ENCODE measurements around the gene ANKRD53.
"Not testable (repeated sequence)": the region's sequence is repeated elsewhere in the genome, so short reads cannot be mapped to it uniquely, and the experiment has no call there.

ANKRD53 gene

DNA sequence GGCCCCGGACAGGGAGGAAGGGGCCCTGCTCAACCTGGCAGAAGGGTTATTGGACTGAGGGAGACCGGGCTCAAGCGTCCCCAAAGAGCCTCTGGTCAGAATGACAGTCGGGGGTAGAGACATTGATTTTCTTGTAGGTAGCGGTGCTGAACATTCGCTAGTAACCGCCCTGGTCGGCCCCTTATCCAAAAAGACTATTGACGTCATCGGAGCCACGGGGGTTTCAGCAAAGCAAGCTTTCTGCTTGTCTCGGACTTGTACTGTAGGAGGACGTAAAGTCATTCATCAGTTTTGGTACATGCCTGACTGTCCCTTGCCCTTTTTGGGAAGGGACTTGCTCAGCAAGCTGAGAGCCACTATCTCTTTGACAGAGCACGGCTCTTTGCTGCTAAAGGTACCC is 43.0 kb downstream of the ANKRD53 start:
- DNase-seq, result not testable (repeated sequence)

DNA sequence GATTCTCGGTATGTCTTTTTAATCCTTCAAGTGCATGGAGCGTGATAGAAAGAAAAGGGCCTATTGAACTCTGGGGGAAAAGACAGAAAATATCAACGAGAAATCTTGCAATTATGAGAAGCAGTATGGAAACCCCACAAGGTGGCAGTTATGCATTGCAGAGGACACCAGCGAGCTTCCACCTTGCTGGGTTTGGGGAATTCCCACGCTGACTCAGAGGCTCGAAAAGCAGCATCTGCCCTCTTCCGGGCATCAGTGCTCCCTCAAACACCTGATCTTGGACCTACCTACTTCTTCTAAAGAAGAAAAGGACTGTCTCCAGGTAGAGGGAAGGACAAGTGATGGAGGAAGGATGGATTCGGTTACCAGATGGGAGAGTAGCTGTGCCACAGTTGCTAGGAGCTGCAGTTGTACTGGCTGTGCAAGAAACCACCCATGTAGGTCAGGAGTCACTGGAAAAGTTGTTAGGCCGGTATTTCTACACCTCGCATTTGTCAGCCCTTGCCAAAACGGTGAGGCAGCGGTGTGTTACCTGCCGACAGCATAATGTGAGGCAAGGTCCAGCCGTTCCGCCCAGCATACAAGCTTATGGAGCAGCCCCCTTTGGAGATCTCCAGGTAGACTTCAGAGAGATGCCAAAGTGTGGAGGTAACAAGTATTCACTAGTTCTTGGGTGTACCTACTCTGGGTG is 45.3 kb downstream of the ANKRD53 start:
- DNase-seq, result not testable (repeated sequence)
